Activated naive CD8-positive, alpha-beta T cell (primary cell): Measurements from ENCODE around the gene PPIG.

Experiments used
- H3K27ac Mint-ChIP-seq: one replicate; pipeline ENCODE4 v1.8.0; 2021; ENCODE audit warnings: mixed read lengths
- H3K27me3 Mint-ChIP-seq: one replicate; pipeline ENCODE4 v1.8.0; 2021; ENCODE audit warnings: mixed read lengths
- H3K36me3 Mint-ChIP-seq: one replicate; pipeline ENCODE4 v1.8.0; 2021; ENCODE audit warnings: mixed read lengths
- H3K4me1 Mint-ChIP-seq: one replicate; pipeline ENCODE4 v1.8.0; 2021; ENCODE audit warnings: low read depth, mixed read lengths
- H3K4me3 Mint-ChIP-seq: one replicate; pipeline ENCODE4 v1.8.0; 2021; ENCODE audit warnings: mild to moderate bottlenecking, mixed read lengths
- H3K9me3 Mint-ChIP-seq: one replicate; pipeline ENCODE4 v1.8.0; 2021; ENCODE audit warnings: low read depth, mixed read lengths

The PPIG gene

GRCh38 chr2:169623235-169623634 is 39.1 kb downstream of the PPIG start:
- H3K4me3 Mint-ChIP-seq = no peak overlapping the region
- no peak overlapping the region for H3K27ac Mint-ChIP-seq
- no peaks in the 10 kb centered on the region for H3K9me3 Mint-ChIP-seq
- no peaks in the 10 kb centered on the region for H3K27me3 Mint-ChIP-seq
- peaks cover 19% of the 10 kb centered on the region for H3K4me1 Mint-ChIP-seq
- H3K36me3 Mint-ChIP-seq = peaks cover 21% of the 10 kb centered on the region

GRCh38 chr2:169625781-169626180 is 41.6 kb downstream of the PPIG start:
- no peak overlapping the region for H3K27ac Mint-ChIP-seq
- H3K36me3 Mint-ChIP-seq = peaks cover 17% of the 10 kb centered on the region
- no peaks in the 10 kb centered on the region for H3K9me3 Mint-ChIP-seq
- no peaks in the 10 kb centered on the region for H3K27me3 Mint-ChIP-seq
- H3K4me1 Mint-ChIP-seq = peaks cover 1% of the 10 kb centered on the region
- no peak overlapping the region for H3K4me3 Mint-ChIP-seq

- H3K9me3 Mint-ChIP-seq = no peaks in the 10 kb centered on the region
- no peaks in the 10 kb centered on the region for H3K27me3 Mint-ChIP-seq
- no peak overlapping the region for H3K4me3 Mint-ChIP-seq
- H3K27ac Mint-ChIP-seq = no peak overlapping the region
- peaks cover 9% of the 10 kb centered on the region for H3K36me3 Mint-ChIP-seq
- no peaks in the 10 kb centered on the region for H3K4me1 Mint-ChIP-seq
Observed at GRCh38 chr2:169636440-169637097, 52.4 kb downstream of the PPIG start.

DNA sequence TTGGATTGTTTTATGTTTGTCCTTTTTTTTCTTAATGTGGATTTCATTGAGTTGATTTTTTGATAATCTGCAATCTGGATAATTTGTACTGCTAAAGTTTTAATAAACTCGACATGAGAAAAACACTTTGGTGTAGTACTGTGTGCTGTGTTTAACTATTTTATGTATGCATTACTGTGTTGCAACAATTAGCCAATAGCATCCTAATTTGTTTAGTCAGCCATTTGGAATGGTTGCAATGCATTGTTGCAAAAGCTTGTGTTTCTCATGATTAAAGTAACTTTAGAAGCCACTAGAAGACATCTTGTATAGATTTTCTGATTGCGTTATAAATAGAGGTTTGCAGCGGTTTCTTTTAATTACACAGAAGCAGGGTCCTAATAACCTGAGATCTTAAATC is 53.5 kb downstream of the PPIG start:
- H3K9me3 Mint-ChIP-seq = peaks cover 4% of the 10 kb centered on the region
- no peak overlapping the region for H3K27ac Mint-ChIP-seq
- H3K36me3 Mint-ChIP-seq = peaks cover 7% of the 10 kb centered on the region
- H3K4me3 Mint-ChIP-seq = no peak overlapping the region
- no peaks in the 10 kb centered on the region for H3K4me1 Mint-ChIP-seq
- H3K27me3 Mint-ChIP-seq = no peaks in the 10 kb centered on the region

- Mint-ChIP-seq H3K9me3 (peaks cover 10% of the 10 kb centered on the region), H3K27me3 (no peaks in the 10 kb centered on the region), H3K4me3 (no peak overlapping the region), H3K4me1 (no peaks in the 10 kb centered on the region), H3K36me3 (peaks cover 2% of the 10 kb centered on the region), H3K27ac (no peak overlapping the region)
Observed at GRCh38 chr2:169640104-169640503, 56.0 kb downstream of the PPIG start.

DNA sequence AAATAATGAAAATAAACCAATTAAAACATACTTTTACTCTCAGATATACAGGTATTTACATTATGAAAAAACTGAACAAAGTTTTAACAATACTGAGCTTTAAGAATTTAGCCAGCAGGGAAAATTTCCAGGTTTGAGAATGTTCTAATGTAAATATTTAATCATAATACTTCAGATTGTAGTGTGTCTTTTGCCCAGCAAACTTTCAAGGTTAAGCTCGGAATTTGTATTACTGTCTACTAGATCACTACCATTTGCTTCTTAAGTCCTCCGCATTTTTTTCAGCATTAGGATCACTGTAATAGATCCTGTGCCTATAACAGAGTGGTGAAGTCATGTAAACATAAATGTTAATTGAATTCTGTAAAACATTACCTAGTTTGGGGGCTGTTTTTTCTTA is 57.3 kb downstream of the PPIG start:
- Mint-ChIP-seq H3K4me3 (no peak overlapping the region), H3K27me3 (no peaks in the 10 kb centered on the region), H3K4me1 (no peaks in the 10 kb centered on the region), H3K9me3 (peaks cover 10% of the 10 kb centered on the region), H3K36me3 (peaks cover 2% of the 10 kb centered on the region), H3K27ac (no peak overlapping the region)

DNA sequence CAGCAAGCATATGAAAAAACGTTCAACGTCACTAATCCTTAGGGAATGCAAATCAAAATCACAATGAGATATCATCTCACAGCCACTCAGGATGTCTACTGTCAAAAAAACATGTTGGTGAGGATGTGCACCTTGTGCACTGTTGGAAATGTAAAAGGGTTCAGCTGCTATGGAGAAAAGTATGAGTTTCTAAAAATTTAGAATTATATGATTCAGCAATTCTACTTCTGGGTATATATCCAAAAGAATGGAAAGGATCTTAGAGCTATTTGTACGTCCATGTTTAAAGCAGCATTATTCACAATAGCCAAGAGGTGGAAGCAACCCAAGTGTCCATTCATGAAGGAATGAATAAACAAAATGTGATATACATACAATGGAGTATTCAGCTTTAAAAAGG is 60.0 kb downstream of the PPIG start:
- no peaks in the 10 kb centered on the region for H3K36me3 Mint-ChIP-seq
- peaks cover 10% of the 10 kb centered on the region for H3K9me3 Mint-ChIP-seq
- H3K4me3 Mint-ChIP-seq = no peak overlapping the region
- H3K27me3 Mint-ChIP-seq = peaks cover under 1% of the 10 kb centered on the region
- no peaks in the 10 kb centered on the region for H3K4me1 Mint-ChIP-seq
- H3K27ac Mint-ChIP-seq = no peak overlapping the region

GRCh38 chr2:169647496-169647895 is 63.3 kb downstream of the PPIG start:
- peaks cover 3% of the 10 kb centered on the region for H3K27me3 Mint-ChIP-seq
- H3K9me3 Mint-ChIP-seq = peaks cover 6% of the 10 kb centered on the region
- H3K27ac Mint-ChIP-seq = no peak overlapping the region
- no peaks in the 10 kb centered on the region for H3K36me3 Mint-ChIP-seq
- H3K4me3 Mint-ChIP-seq = no peak overlapping the region
- H3K4me1 Mint-ChIP-seq = no peaks in the 10 kb centered on the region

DNA sequence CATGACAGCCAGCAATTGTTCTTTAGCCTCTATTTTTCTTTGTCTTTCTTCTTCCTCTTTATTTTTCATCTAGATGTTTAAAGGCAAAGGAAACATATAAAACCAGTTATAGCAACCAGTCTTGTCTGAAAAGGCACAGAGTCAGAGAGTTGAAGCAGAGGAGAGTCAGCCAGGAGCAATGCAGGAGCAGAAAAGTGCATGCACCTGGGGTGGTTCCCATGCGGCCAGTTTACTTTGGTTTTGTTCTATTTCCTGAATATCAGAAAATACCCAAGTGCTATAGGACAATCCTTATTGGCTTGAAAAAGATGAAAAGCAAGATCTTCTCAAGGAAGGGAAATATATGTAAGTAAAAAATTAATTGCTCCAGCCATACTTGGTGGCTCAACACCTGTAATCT is 65.1 kb downstream of the PPIG start:
- peaks cover 14% of the 10 kb centered on the region for H3K27me3 Mint-ChIP-seq
- peaks cover 4% of the 10 kb centered on the region for H3K9me3 Mint-ChIP-seq
- no peak overlapping the region for H3K4me3 Mint-ChIP-seq
- no peak overlapping the region for H3K27ac Mint-ChIP-seq
- no peaks in the 10 kb centered on the region for H3K4me1 Mint-ChIP-seq
- no peaks in the 10 kb centered on the region for H3K36me3 Mint-ChIP-seq

- no peaks in the 10 kb centered on the region for H3K36me3 Mint-ChIP-seq
- H3K4me3 Mint-ChIP-seq = no peak overlapping the region
- peaks cover 18% of the 10 kb centered on the region for H3K27me3 Mint-ChIP-seq
- H3K4me1 Mint-ChIP-seq = no peaks in the 10 kb centered on the region
- H3K9me3 Mint-ChIP-seq = no peaks in the 10 kb centered on the region
- no peak overlapping the region for H3K27ac Mint-ChIP-seq
Observed at GRCh38 chr2:169653636-169654035, 69.5 kb downstream of the PPIG start.

DNA sequence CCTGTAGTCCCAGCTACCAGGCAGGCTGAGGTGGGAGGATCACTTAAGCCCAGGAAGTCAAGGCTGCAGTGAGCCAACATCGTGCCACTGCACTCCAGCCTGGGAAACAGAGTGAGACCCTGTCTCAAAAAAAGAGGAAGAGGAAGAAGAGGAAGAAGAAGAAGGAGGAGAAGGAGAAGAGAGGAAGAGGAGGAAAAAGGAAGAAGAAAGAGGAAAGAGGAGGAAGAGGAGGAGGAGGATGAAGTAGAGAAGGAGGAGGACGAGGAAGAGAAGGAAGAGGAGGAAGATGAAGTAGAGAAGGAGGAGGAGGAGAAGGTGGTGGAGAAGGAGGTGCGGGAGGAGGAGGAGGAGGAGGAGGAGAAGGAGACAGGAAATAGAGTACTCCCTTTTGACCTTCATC is 72.0 kb downstream of the PPIG start:
- Mint-ChIP-seq H3K36me3 (no peaks in the 10 kb centered on the region), H3K9me3 (no peaks in the 10 kb centered on the region), H3K4me1 (no peaks in the 10 kb centered on the region), H3K27ac (no peak overlapping the region), H3K27me3 (peaks cover 16% of the 10 kb centered on the region), H3K4me3 (no peak overlapping the region)

GRCh38 chr2:169658877-169659276 is 74.7 kb downstream of the PPIG start:
- H3K9me3 Mint-ChIP-seq = no peaks in the 10 kb centered on the region
- no peaks in the 10 kb centered on the region for H3K36me3 Mint-ChIP-seq
- H3K27ac Mint-ChIP-seq = no peak overlapping the region
- peaks cover 12% of the 10 kb centered on the region for H3K27me3 Mint-ChIP-seq
- H3K4me1 Mint-ChIP-seq = no peaks in the 10 kb centered on the region
- no peak overlapping the region for H3K4me3 Mint-ChIP-seq

GRCh38 chr2:169659320-169659719 is 75.2 kb downstream of the PPIG start:
- H3K4me3 Mint-ChIP-seq = no peak overlapping the region
- peaks cover 9% of the 10 kb centered on the region for H3K27me3 Mint-ChIP-seq
- no peaks in the 10 kb centered on the region for H3K9me3 Mint-ChIP-seq
- no peak overlapping the region for H3K27ac Mint-ChIP-seq
- H3K36me3 Mint-ChIP-seq = no peaks in the 10 kb centered on the region
- no peaks in the 10 kb centered on the region for H3K4me1 Mint-ChIP-seq

DNA sequence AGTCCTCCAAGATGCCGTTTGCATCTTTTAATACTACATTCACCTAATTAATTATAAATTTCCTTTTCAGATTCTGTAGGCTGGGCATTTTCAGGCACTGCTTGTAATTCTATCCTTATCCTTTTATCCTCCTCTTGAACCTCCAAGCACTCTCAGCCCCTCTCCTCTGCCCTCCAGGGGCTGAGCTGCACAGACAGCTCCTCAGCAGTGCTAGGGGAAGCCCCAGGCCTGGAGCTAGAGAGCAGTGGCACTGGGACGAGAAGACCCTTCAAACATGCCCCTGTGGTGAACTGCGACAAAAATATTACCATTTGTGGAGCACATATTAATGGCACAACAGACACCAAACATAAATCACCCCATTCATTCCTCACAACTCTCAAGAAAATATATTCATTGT is 77.1 kb downstream of the PPIG start:
- no peak overlapping the region for H3K27ac Mint-ChIP-seq
- H3K27me3 Mint-ChIP-seq = peaks cover 6% of the 10 kb centered on the region
- no peaks in the 10 kb centered on the region for H3K36me3 Mint-ChIP-seq
- H3K4me1 Mint-ChIP-seq = no peaks in the 10 kb centered on the region
- H3K4me3 Mint-ChIP-seq = no peak overlapping the region
- no peaks in the 10 kb centered on the region for H3K9me3 Mint-ChIP-seq

- Mint-ChIP-seq H3K27ac (no peak overlapping the region), H3K36me3 (peaks cover 2% of the 10 kb centered on the region), H3K4me3 (no peak overlapping the region), H3K27me3 (peaks cover 8% of the 10 kb centered on the region), H3K4me1 (no peaks in the 10 kb centered on the region), H3K9me3 (no peaks in the 10 kb centered on the region)
Observed at GRCh38 chr2:169662744-169663143, 78.6 kb downstream of the PPIG start.

DNA sequence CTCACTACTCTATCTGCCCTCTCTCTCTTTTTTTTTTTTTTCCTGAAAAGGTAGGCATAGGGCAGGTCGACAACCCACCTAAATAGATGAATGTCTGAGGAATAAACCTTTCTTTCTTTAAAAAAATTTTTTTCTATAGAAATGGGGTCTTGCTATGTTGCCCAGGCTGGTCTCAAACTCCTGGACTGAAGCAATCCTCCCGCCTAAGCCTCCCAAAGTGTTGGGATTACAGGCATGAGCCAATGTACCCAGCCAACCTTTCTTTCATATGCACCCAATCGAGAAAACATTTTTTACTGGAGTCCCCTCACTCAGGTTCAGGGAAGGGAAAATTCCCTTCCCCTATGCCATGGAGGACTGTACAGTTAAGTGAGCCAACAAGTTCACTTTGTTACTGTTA is 79.1 kb downstream of the PPIG start:
- H3K36me3 Mint-ChIP-seq = peaks cover 2% of the 10 kb centered on the region
- H3K27me3 Mint-ChIP-seq = peaks cover 8% of the 10 kb centered on the region
- H3K4me3 Mint-ChIP-seq = no peak overlapping the region
- no peak overlapping the region for H3K27ac Mint-ChIP-seq
- H3K9me3 Mint-ChIP-seq = no peaks in the 10 kb centered on the region
- no peaks in the 10 kb centered on the region for H3K4me1 Mint-ChIP-seq
